ENCODE measurements around the gene CCDC154. TPM values are rescaled to one million over a fixed set of nuclear protein-coding genes. Genes with fewer than 3 reads are reported as not detected.

The CCDC154 gene
- total and polyA plus RNA-seq, 4 donors = 0.63 to 4.5 (median 1.4) TPM

- H3K27ac ChIP-seq (ENCODE audit: low read depth in 1 of 2, low read length in 1 of 2) = no peak overlapping the region
- no peaks in the 10 kb centered on the region for H3K27me3 ChIP-seq (ENCODE audit: control insufficient read depth in 3 of 3, insufficient read depth in 3 of 3, low read length in 2 of 3)
- H3K4me1 ChIP-seq (ENCODE audit: control insufficient read depth in 5 of 5, insufficient read depth in 5 of 5, low read length in 5 of 5) = no peaks in the 10 kb centered on the region
- H3K9me3 ChIP-seq (ENCODE audit: control insufficient read depth in 4 of 4, insufficient read depth in 3 of 4, low read length in 3 of 4) = no peaks in the 10 kb centered on the region
- DNase-seq = no peak
- ATAC-seq (ENCODE audit: insufficient read depth, low FRiP score) = no peak
- no peak overlapping the region for H3K4me3 ChIP-seq
- no peak for TF ChIP-seq CTCF (IDR thresholded peaks at IDR 0.05; ENCODE audit: control extremely low read depth, extremely low read depth)
- H3K9ac ChIP-seq (ENCODE audit: insufficient read depth in 1 of 2, low read length in 2 of 2) = no peak overlapping the region
- peaks cover 0 to 42% (median 19%) of the 10 kb centered on the region in 4 donors for H3K36me3 ChIP-seq (ENCODE audit: control insufficient read depth in 4 of 4, insufficient read depth in 4 of 4, low read length in 4 of 4)
- 95 to 96% methylated on average over 17 of the region's 17 CpGs for WGBS, 2 donors
Observed at GRCh38 chr16:1392826-1393225, 51.5 kb downstream of the CCDC154 start.

GRCh38 chr16:1390239-1390779 is 54.0 kb downstream of the CCDC154 start:
- ATAC-seq (ENCODE audit: insufficient read depth, low FRiP score) (no peak), DNase-seq (no peak)
- TF ChIP-seq CTCF (IDR thresholded peaks at IDR 0.05; ENCODE audit: control extremely low read depth, extremely low read depth) = no peak
- H3K9ac ChIP-seq (ENCODE audit: insufficient read depth in 1 of 2, low read length in 2 of 2) = no peak overlapping the region
- H3K4me1 ChIP-seq (ENCODE audit: control insufficient read depth in 5 of 5, insufficient read depth in 5 of 5, low read length in 5 of 5) = no peaks in the 10 kb centered on the region
- H3K27me3 ChIP-seq (ENCODE audit: control insufficient read depth in 3 of 3, insufficient read depth in 3 of 3, low read length in 2 of 3) = no peaks in the 10 kb centered on the region
- H3K36me3 ChIP-seq (ENCODE audit: control insufficient read depth in 4 of 4, insufficient read depth in 4 of 4, low read length in 4 of 4) = peaks cover 0 to 47% (median 16%) of the 10 kb centered on the region in 4 donors
- no peak overlapping the region for H3K27ac ChIP-seq (ENCODE audit: low read depth in 1 of 2, low read length in 1 of 2)
- no peaks in the 10 kb centered on the region for H3K9me3 ChIP-seq (ENCODE audit: control insufficient read depth in 4 of 4, insufficient read depth in 3 of 4, low read length in 3 of 4)
- WGBS, 2 donors = 74 to 85% methylated on average over 27 to 28 of the region's 28 CpGs
- no peak overlapping the region for H3K4me3 ChIP-seq

- 93 to 98% methylated on average over 7 of the region's 7 CpGs for WGBS, 2 donors
- Histone ChIP-seq H3K9me3 (ENCODE audit: control insufficient read depth in 4 of 4, insufficient read depth in 3 of 4, low read length in 3 of 4) (peaks cover 0 to under 1% (median 0%) of the 10 kb centered on the region in 4 donors), H3K4me3 (no peak overlapping the region), H3K27ac (ENCODE audit: low read depth in 1 of 2, low read length in 1 of 2) (no peak overlapping the region), H3K36me3 (ENCODE audit: control insufficient read depth in 4 of 4, insufficient read depth in 4 of 4, low read length in 4 of 4) (peaks cover 0 to 53% (median 17%) of the 10 kb centered on the region in 4 donors), H3K4me1 (ENCODE audit: control insufficient read depth in 5 of 5, insufficient read depth in 5 of 5, low read length in 5 of 5) (no peaks in the 10 kb centered on the region), H3K27me3 (ENCODE audit: control insufficient read depth in 3 of 3, insufficient read depth in 3 of 3, low read length in 2 of 3) (no peaks in the 10 kb centered on the region), H3K9ac (ENCODE audit: insufficient read depth in 1 of 2, low read length in 2 of 2) (no peak overlapping the region)
- no peak for TF ChIP-seq CTCF (IDR thresholded peaks at IDR 0.05; ENCODE audit: control extremely low read depth, extremely low read depth)
- DNase-seq (no peak), ATAC-seq (ENCODE audit: insufficient read depth, low FRiP score) (no peak)
Observed at GRCh38 chr16:1389762-1390161, 54.6 kb downstream of the CCDC154 start.

GRCh38 chr16:1387331-1387730 is 57.0 kb downstream of the CCDC154 start:
- Histone ChIP-seq H3K27ac (ENCODE audit: low read depth in 1 of 2, low read length in 1 of 2) (no peak overlapping the region), H3K4me1 (ENCODE audit: control insufficient read depth in 5 of 5, insufficient read depth in 5 of 5, low read length in 5 of 5) (no peaks in the 10 kb centered on the region), H3K27me3 (ENCODE audit: control insufficient read depth in 3 of 3, insufficient read depth in 3 of 3, low read length in 2 of 3) (no peaks in the 10 kb centered on the region), H3K9ac (ENCODE audit: insufficient read depth in 1 of 2, low read length in 2 of 2) (no peak overlapping the region), H3K36me3 (ENCODE audit: control insufficient read depth in 4 of 4, insufficient read depth in 4 of 4, low read length in 4 of 4) (peaks cover 1 to 52% (median 15%) of the 10 kb centered on the region in 4 donors), H3K9me3 (ENCODE audit: control insufficient read depth in 4 of 4, insufficient read depth in 3 of 4, low read length in 3 of 4) (peaks cover 0 to 2% (median 0%) of the 10 kb centered on the region in 4 donors), H3K4me3 (no peak overlapping the region)
- no peak for TF ChIP-seq CTCF (IDR thresholded peaks at IDR 0.05; ENCODE audit: control extremely low read depth, extremely low read depth)
- DNase-seq (no peak), ATAC-seq (ENCODE audit: insufficient read depth, low FRiP score) (no peak)
- 91 to 94% methylated on average over 16 of the region's 16 CpGs for WGBS, 2 donors

All from lung (tissue), 12 donors.